ENCODE results near the gene TBL1Y. TPM values are rescaled to one million over a fixed set of nuclear protein-coding genes. Genes with fewer than 3 reads are reported as not detected.

The TBL1Y gene
- total RNA-seq, 2 donors from 2014 or later: 9.4 to 11.3 TPM

GRCh38 chrY:6949947-6950346, 39.5 kb downstream of the TBL1Y start:
- WGBS: 60% methylated on average over 4 of the region's 4 CpGs
- no peak for TF ChIP-seq POLR2A (IDR thresholded peaks at IDR 0.05)
- TF ChIP-seq CTCF (IDR thresholded peaks at IDR 0.05): no peak
- no peak for TF ChIP-seq POLR2AphosphoS5 (IDR thresholded peaks at IDR 0.05)
- no peak for DNase-seq (ENCODE audit: low spot score)
- intact Hi-C loops (cut with DNase I): no loop called here
- no peaks in the 10 kb centered on the region for H3K27me3 ChIP-seq (replicated peaks; ENCODE audit: insufficient read depth)
- H3K27ac ChIP-seq: no peak overlapping the region
- no peaks in the 10 kb centered on the region for H3K36me3 ChIP-seq
- H3K4me3 ChIP-seq: no peak overlapping the region
- H3K4me1 ChIP-seq (replicated peaks): no peaks in the 10 kb centered on the region
- no peaks in the 10 kb centered on the region for H3K9me3 ChIP-seq

- TF ChIP-seq POLR2A (IDR thresholded peaks at IDR 0.05) (no peak), CTCF (IDR thresholded peaks at IDR 0.05) (peak; percentile 18 to 70 (median 52))
- peak; percentile 28 for DNase-seq (ENCODE audit: low spot score)
- Histone ChIP-seq H3K27me3 (replicated peaks; ENCODE audit: insufficient read depth) (no peaks in the 10 kb centered on the region), H3K4me1 (replicated peaks) (no peaks in the 10 kb centered on the region), H3K9me3 (no peaks in the 10 kb centered on the region), H3K4me3 (no peak overlapping the region), H3K36me3 (no peaks in the 10 kb centered on the region), H3K27ac (no peak overlapping the region)
- WGBS: 4% methylated on average over 11 of the region's 11 CpGs
- intact Hi-C loops (cut with DNase I): loop anchor here (10.0 kb wide), 1 partner anchor 120 kb away; no protein-coding TSS in a partner anchor
Observed at GRCh38 chrY:6964732-6965131, 54.2 kb downstream of the TBL1Y start.

GRCh38 chrY:6966521-6966920, 56.0 kb downstream of the TBL1Y start:
- WGBS: 36% methylated on average over 3 of the region's 3 CpGs
- Histone ChIP-seq H3K27ac (no peak overlapping the region), H3K27me3 (replicated peaks; ENCODE audit: insufficient read depth) (no peaks in the 10 kb centered on the region)

GRCh38 chrY:6967736-6968135, 57.2 kb downstream of the TBL1Y start:
- TF ChIP-seq CTCF (IDR thresholded peaks at IDR 0.05) (no peak), POLR2AphosphoS5 (IDR thresholded peaks at IDR 0.05) (no peak), POLR2A (IDR thresholded peaks at IDR 0.05) (no peak)
- DNase-seq (ENCODE audit: low spot score): no peak
- WGBS: 97% methylated on average over 5 of the region's 5 CpGs
- no peak overlapping the region for H3K27ac ChIP-seq
- no peaks in the 10 kb centered on the region for H3K9me3 ChIP-seq
- H3K4me3 ChIP-seq: no peak overlapping the region
- H3K4me1 ChIP-seq (replicated peaks): no peaks in the 10 kb centered on the region
- no peaks in the 10 kb centered on the region for H3K36me3 ChIP-seq
- intact Hi-C loops (cut with DNase I): loop anchor here (10.0 kb wide), 1 partner anchor 117 kb away; no protein-coding TSS in a partner anchor
- H3K27me3 ChIP-seq (replicated peaks; ENCODE audit: insufficient read depth): no peaks in the 10 kb centered on the region

More at GRCh38 chrY:6966521-6966920, 56.0 kb downstream of the TBL1Y start:
- Histone ChIP-seq H3K4me1 (replicated peaks) (no peaks in the 10 kb centered on the region), H3K36me3 (no peaks in the 10 kb centered on the region), H3K9me3 (no peaks in the 10 kb centered on the region), H3K4me3 (no peak overlapping the region)
- intact Hi-C loops (cut with DNase I): loop anchor here (10.0 kb wide), 1 partner anchor 118 kb away; no protein-coding TSS in a partner anchor
- DNase-seq (ENCODE audit: low spot score): peak; percentile 13
- no peak for TF ChIP-seq POLR2AphosphoS5 (IDR thresholded peaks at IDR 0.05)
- no peak for TF ChIP-seq CTCF (IDR thresholded peaks at IDR 0.05)
- TF ChIP-seq POLR2A (IDR thresholded peaks at IDR 0.05): no peak

- 80% methylated on average over 1 of the region's 1 CpG for WGBS
- H3K27me3 ChIP-seq (replicated peaks; ENCODE audit: insufficient read depth): no peaks in the 10 kb centered on the region
- DNase-seq (ENCODE audit: low spot score): no peak
- no peaks in the 10 kb centered on the region for H3K36me3 ChIP-seq
- intact Hi-C loops (cut with DNase I): loop anchor here (10.0 kb wide), 1 partner anchor 117 kb away; no protein-coding TSS in a partner anchor
- no peaks in the 10 kb centered on the region for H3K9me3 ChIP-seq
- H3K4me1 ChIP-seq (replicated peaks): no peaks in the 10 kb centered on the region
- no peak overlapping the region for H3K27ac ChIP-seq
- TF ChIP-seq POLR2A (IDR thresholded peaks at IDR 0.05) (no peak), POLR2AphosphoS5 (IDR thresholded peaks at IDR 0.05) (no peak), CTCF (IDR thresholded peaks at IDR 0.05) (no peak)
- H3K4me3 ChIP-seq: no peak overlapping the region
Observed at GRCh38 chrY:6968191-6968590, 57.7 kb downstream of the TBL1Y start.
